Measurements from ENCODE around the gene SPI1. TPM values are rescaled to one million over a fixed set of nuclear protein-coding genes. Genes with fewer than 3 reads are reported as not detected.
"Not testable (repeated sequence)": the region's sequence is repeated elsewhere in the genome, so short reads cannot be mapped to it uniquely, and the experiment has no call there.

SPI1 gene
- total RNA-seq, 1 experiment from 2014 or later = not detected

- Histone ChIP-seq H3K36me3 (no peaks in the 10 kb centered on the region), H3K4me3 (no peak overlapping the region), H3K27me3 (no peaks in the 10 kb centered on the region), H3K9me3 (no peaks in the 10 kb centered on the region)
- no peak for DNase-seq
Observed at GRCh38 chr11:47328449-47329390, 49.6 kb downstream of the SPI1 start.

GRCh38 chr11:47327949-47328348 lies 50.4 kb downstream of the SPI1 start:
- no peaks in the 10 kb centered on the region for H3K36me3 ChIP-seq
- no peaks in the 10 kb centered on the region for H3K27me3 ChIP-seq
- no peak overlapping the region for H3K4me3 ChIP-seq
- no peak for DNase-seq
- H3K9me3 ChIP-seq = no peaks in the 10 kb centered on the region

- Histone ChIP-seq H3K36me3 (no peaks in the 10 kb centered on the region), H3K9me3 (no peaks in the 10 kb centered on the region), H3K27me3 (no peaks in the 10 kb centered on the region), H3K4me3 (no peak overlapping the region)
- no peak for DNase-seq
Observed at GRCh38 chr11:47327025-47327424, 51.3 kb downstream of the SPI1 start.

GRCh38 chr11:47326198-47326597 lies 52.1 kb downstream of the SPI1 start:
- no peaks in the 10 kb centered on the region for H3K36me3 ChIP-seq
- no peak for DNase-seq
- H3K9me3 ChIP-seq = no peaks in the 10 kb centered on the region
- no peaks in the 10 kb centered on the region for H3K27me3 ChIP-seq
- H3K4me3 ChIP-seq = no peak overlapping the region

GRCh38 chr11:47325271-47326041 lies 52.9 kb downstream of the SPI1 start:
- DNase-seq = no peak
- Histone ChIP-seq H3K4me3 (no peak overlapping the region), H3K27me3 (no peaks in the 10 kb centered on the region), H3K9me3 (no peaks in the 10 kb centered on the region), H3K36me3 (no peaks in the 10 kb centered on the region)

- H3K4me3 ChIP-seq = no peak overlapping the region
- H3K36me3 ChIP-seq = peaks cover under 1% of the 10 kb centered on the region; the same call in 1 of the 2 replicates
- H3K27me3 ChIP-seq = no peaks in the 10 kb centered on the region
- no peaks in the 10 kb centered on the region for H3K9me3 ChIP-seq
- no peak for DNase-seq
Observed at GRCh38 chr11:47324520-47324919, 53.8 kb downstream of the SPI1 start.

- DNase-seq = no peak
- H3K27me3 ChIP-seq = no peaks in the 10 kb centered on the region
- H3K36me3 ChIP-seq = peaks cover 18% of the 10 kb centered on the region
- no peaks in the 10 kb centered on the region for H3K9me3 ChIP-seq
- H3K4me3 ChIP-seq = no peak overlapping the region
Observed at GRCh38 chr11:47318166-47318565, 60.2 kb downstream of the SPI1 start.

GRCh38 chr11:47317064-47317828 lies 61.1 kb downstream of the SPI1 start:
- no peaks in the 10 kb centered on the region for H3K9me3 ChIP-seq
- no peak overlapping the region for H3K4me3 ChIP-seq
- H3K27me3 ChIP-seq = no peaks in the 10 kb centered on the region
- H3K36me3 ChIP-seq = peaks cover 21% of the 10 kb centered on the region
- DNase-seq = no peak

GRCh38 chr11:47316501-47316900 lies 61.8 kb downstream of the SPI1 start:
- peaks cover 25% of the 10 kb centered on the region for H3K36me3 ChIP-seq
- not testable (repeated sequence) for DNase-seq, H3K27me3 ChIP-seq, H3K4me3 ChIP-seq, H3K9me3 ChIP-seq

- H3K27me3 ChIP-seq = no peaks in the 10 kb centered on the region
- H3K36me3 ChIP-seq = peaks cover 35% of the 10 kb centered on the region
- H3K9me3 ChIP-seq = no peaks in the 10 kb centered on the region
- no peak overlapping the region for H3K4me3 ChIP-seq
- DNase-seq = no peak
Observed at GRCh38 chr11:47314992-47315391, 63.4 kb downstream of the SPI1 start.

- no peak for DNase-seq
- Histone ChIP-seq H3K27me3 (no peaks in the 10 kb centered on the region), H3K36me3 (peaks cover 43% of the 10 kb centered on the region), H3K4me3 (no peak overlapping the region), H3K9me3 (no peaks in the 10 kb centered on the region)
Observed at GRCh38 chr11:47308050-47308823, 70.1 kb downstream of the SPI1 start.

- no peaks in the 10 kb centered on the region for H3K27me3 ChIP-seq
- H3K36me3 ChIP-seq = peaks cover 51% of the 10 kb centered on the region
- no peak for DNase-seq
- H3K9me3 ChIP-seq = peaks cover 2% of the 10 kb centered on the region; the same call in 1 of the 2 replicates
- H3K4me3 ChIP-seq = no peak overlapping the region
Observed at GRCh38 chr11:47306484-47306844, 71.9 kb downstream of the SPI1 start.

GRCh38 chr11:47305734-47306483 lies 72.4 kb downstream of the SPI1 start:
- Histone ChIP-seq H3K36me3 (peaks cover 51% of the 10 kb centered on the region), H3K9me3 (peaks cover 2% of the 10 kb centered on the region; the same call in 1 of the 2 replicates), H3K27me3 (no peaks in the 10 kb centered on the region), H3K4me3 (no peak overlapping the region)
- no peak for DNase-seq
